ENCODE data around the gene NUFIP2. TPM values are rescaled to one million over a fixed set of nuclear protein-coding genes. Genes with fewer than 3 reads are reported as not detected.
A peak's percentile ranks its signal among the peaks of the same experiment; 100 is the strongest.
"Not testable (repeated sequence)": the region's sequence is repeated elsewhere in the genome, so short reads cannot be mapped to it uniquely, and the experiment has no call there.

NUFIP2 gene
- total and polyA plus RNA-seq, 4 donors: 5.0 to 52.9 (median 29.8) TPM

DNA sequence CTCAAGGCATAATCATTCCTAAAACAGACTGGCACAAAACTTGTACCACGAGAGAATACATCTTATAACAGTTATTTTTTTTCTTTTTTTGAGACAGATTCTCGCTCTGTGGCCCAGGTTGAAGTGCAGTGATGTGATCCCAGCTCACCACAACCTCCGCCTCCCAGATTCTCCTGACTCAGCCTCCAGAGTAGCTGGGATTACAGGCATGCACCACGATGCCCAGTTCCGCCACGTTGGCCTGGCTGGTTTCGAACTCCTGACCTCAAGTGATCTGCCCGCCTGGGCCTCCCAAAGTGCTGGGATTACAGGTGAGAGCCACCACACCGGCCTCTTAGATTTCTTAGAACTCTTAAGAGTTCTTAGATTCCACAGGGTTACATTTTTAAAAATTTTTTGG is 4.1 kb downstream of the NUFIP2 start:
- H3K27ac ChIP-seq (ENCODE audit: low read depth in 1 of 2, low read length in 2 of 2): no peak overlapping the region

DNA sequence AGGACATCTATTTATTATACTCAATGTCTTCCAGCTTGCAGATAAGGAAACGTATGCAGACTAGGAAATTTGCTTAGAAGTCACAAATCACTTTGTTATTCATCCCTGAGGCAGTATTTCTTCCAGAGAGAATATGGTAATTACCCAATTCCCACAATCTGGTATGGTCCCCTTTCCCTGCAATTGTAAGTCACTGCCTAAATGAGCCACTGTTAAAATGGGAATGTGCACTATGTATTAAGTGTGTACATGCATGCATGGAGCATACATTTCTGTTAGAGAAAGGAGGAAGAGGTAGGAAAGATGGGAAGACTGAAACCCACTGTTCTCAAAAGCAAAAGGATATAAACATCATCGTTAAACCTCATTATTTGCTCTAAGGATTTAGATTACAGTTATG is 10.0 kb downstream of the NUFIP2 start:
- Histone ChIP-seq H3K9me3 (ENCODE audit: control insufficient read depth, low read length) (no peaks in the 10 kb centered on the region), H3K4me3 (ENCODE audit: low read length in 2 of 2) (no peak overlapping the region), H3K36me3 (ENCODE audit: control insufficient read depth in 1 of 2, insufficient read depth in 2 of 2, low read length in 1 of 2) (peaks cover 5 to 11% of the 10 kb centered on the region in 2 donors), H3K4me1 (ENCODE audit: control insufficient read depth in 1 of 2, insufficient read depth in 2 of 2, low read length in 2 of 2) (peaks cover 4 to 5% of the 10 kb centered on the region in 2 donors), H3K27me3 (ENCODE audit: control insufficient read depth in 1 of 2, insufficient read depth in 2 of 2, low read length in 1 of 2) (no peaks in the 10 kb centered on the region), H3K27ac (ENCODE audit: low read depth in 1 of 2, low read length in 2 of 2) (no peak overlapping the region)
- WGBS, 2 donors: 42 to 49% methylated on average over 2 of the region's 2 CpGs
- intact Hi-C loops (cut with DNase I): no loop called here
- DNase-seq (no peak), ATAC-seq (ENCODE audit: low FRiP score) (no peak)

More for the DNA sequence above, 4.1 kb downstream of the NUFIP2 start:
- Histone ChIP-seq H3K4me3 (ENCODE audit: low read length in 2 of 2) (no peak overlapping the region), H3K9me3 (ENCODE audit: control insufficient read depth, low read length) (no peaks in the 10 kb centered on the region), H3K27me3 (ENCODE audit: control insufficient read depth in 1 of 2, insufficient read depth in 2 of 2, low read length in 1 of 2) (peaks cover 0 to 1% of the 10 kb centered on the region in 2 donors), H3K4me1 (ENCODE audit: control insufficient read depth in 1 of 2, insufficient read depth in 2 of 2, low read length in 2 of 2) (no peaks in the 10 kb centered on the region), H3K36me3 (ENCODE audit: control insufficient read depth in 1 of 2, insufficient read depth in 2 of 2, low read length in 1 of 2) (peaks cover 5 to 6% of the 10 kb centered on the region in 2 donors)
- WGBS, 2 donors: 73% methylated on average over 9 of the region's 9 CpGs
- no peak for ATAC-seq (ENCODE audit: low FRiP score)
- peak in 1 of 2 donors; percentile 38 for DNase-seq
- intact Hi-C loops (cut with DNase I): loop anchor here (5.0 kb wide), 4 partner anchors 33 to 143 kb away; no protein-coding TSS in a partner anchor

DNA sequence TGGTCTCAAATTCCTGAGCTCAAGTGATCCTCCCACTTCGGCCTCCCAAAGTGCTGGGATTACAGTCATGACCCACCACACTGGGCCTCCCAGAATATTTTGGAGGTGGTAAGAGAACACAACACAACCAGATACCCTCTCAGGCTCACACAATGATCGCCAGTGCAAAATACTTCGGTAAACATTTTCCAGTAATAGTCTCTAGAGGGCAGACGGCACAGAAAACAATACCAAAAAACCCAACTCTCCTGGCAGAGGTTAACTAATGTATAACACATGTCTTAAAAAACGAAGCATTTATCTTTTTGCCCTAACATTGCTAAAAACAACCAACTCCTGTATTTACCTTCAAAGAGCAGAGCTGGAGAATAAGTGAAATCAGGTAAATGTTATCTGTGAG is 10.5 kb downstream of the NUFIP2 start:
- Histone ChIP-seq H3K27me3 (ENCODE audit: control insufficient read depth in 1 of 2, insufficient read depth in 2 of 2, low read length in 1 of 2) (no peaks in the 10 kb centered on the region), H3K4me3 (ENCODE audit: low read length in 2 of 2) (no peak overlapping the region), H3K36me3 (ENCODE audit: control insufficient read depth in 1 of 2, insufficient read depth in 2 of 2, low read length in 1 of 2) (peaks cover 5 to 11% of the 10 kb centered on the region in 2 donors), H3K4me1 (ENCODE audit: control insufficient read depth in 1 of 2, insufficient read depth in 2 of 2, low read length in 2 of 2) (peaks cover 4 to 5% of the 10 kb centered on the region in 2 donors), H3K27ac (ENCODE audit: low read depth in 1 of 2, low read length in 2 of 2) (no peak overlapping the region), H3K9me3 (ENCODE audit: control insufficient read depth, low read length) (no peaks in the 10 kb centered on the region)
- intact Hi-C loops (cut with DNase I): no loop called here
- DNase-seq (no peak), ATAC-seq (ENCODE audit: low FRiP score) (no peak)
- WGBS, 2 donors: 45 to 51% methylated on average over 5 of the region's 5 CpGs

DNA sequence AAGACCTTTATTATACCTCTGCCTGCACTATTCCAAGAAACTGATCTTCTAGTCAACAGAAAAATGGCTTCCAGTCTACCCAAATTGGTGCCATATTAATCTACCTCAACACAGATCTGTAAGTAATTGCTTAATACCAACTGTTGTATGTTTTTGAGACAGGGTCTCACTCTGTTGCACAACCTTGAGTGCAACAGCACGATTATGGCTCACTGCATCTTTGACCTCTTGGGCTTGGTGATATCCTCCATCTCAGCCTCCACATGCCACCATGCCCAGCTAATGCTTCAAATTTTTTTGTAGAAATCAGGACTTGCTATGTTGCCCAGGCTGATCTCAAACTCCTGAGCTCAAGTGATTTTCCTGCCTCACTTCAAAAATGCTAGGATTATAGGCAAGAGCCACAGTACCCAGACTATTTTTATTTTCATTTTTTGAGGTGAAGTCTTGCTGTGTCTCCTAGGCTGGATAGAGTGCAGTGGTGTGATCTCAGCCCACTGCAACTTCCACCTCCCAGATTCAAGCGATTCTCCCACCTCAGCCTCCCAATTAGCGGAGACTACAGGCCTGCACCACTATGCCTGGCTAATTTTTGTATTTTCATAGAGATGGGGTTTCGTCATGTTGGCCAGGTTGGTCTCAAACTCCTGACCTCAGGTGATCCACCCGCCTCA is 14.4 kb downstream of the NUFIP2 start:
- Histone ChIP-seq H3K4me3 (ENCODE audit: low read length in 2 of 2) (no peak overlapping the region), H3K4me1 (ENCODE audit: control insufficient read depth in 1 of 2, insufficient read depth in 2 of 2, low read length in 2 of 2) (peaks cover 4 to 5% of the 10 kb centered on the region in 2 donors), H3K36me3 (ENCODE audit: control insufficient read depth in 1 of 2, insufficient read depth in 2 of 2, low read length in 1 of 2) (peaks cover 0 to 5% of the 10 kb centered on the region in 2 donors), H3K27me3 (ENCODE audit: control insufficient read depth in 1 of 2, insufficient read depth in 2 of 2, low read length in 1 of 2) (no peaks in the 10 kb centered on the region), H3K9me3 (ENCODE audit: control insufficient read depth, low read length) (no peaks in the 10 kb centered on the region), H3K27ac (ENCODE audit: low read depth in 1 of 2, low read length in 2 of 2) (no peak overlapping the region)
- no peak for ATAC-seq (ENCODE audit: low FRiP score)
- no peak for DNase-seq
- intact Hi-C loops (cut with DNase I): no loop called here
- WGBS, 2 donors: 78 to 86% methylated on average over 5 of the region's 5 CpGs

DNA sequence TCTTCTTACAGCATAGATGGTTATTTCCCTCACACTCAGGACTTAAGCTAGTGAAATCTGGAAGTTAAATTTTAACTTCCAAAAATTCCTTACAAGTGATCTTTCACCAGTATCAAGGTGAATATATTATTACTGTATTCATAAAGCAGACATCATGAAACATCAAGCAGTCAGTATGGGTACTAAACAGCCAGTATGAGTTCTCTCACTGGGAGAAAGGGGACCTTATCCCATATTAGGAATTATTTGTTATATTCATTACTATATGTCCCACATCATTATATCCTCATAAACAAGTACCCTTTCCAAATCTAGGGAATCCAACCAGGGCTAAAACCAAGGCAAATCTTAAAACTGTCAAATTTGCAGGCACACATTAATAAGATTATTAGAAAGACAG is 15.3 kb downstream of the NUFIP2 start:
- Histone ChIP-seq H3K27me3 (ENCODE audit: control insufficient read depth in 1 of 2, insufficient read depth in 2 of 2, low read length in 1 of 2) (no peaks in the 10 kb centered on the region), H3K4me3 (ENCODE audit: low read length in 2 of 2) (no peak overlapping the region), H3K4me1 (ENCODE audit: control insufficient read depth in 1 of 2, insufficient read depth in 2 of 2, low read length in 2 of 2) (peaks cover 2% of the 10 kb centered on the region in 2 donors), H3K9me3 (ENCODE audit: control insufficient read depth, low read length) (no peaks in the 10 kb centered on the region), H3K36me3 (ENCODE audit: control insufficient read depth in 1 of 2, insufficient read depth in 2 of 2, low read length in 1 of 2) (peaks cover 3 to 5% of the 10 kb centered on the region in 2 donors), H3K27ac (ENCODE audit: low read depth in 1 of 2, low read length in 2 of 2) (no peak overlapping the region)
- DNase-seq: no peak
- ATAC-seq (ENCODE audit: low FRiP score): no peak
- intact Hi-C loops (cut with DNase I): no loop called here

DNA sequence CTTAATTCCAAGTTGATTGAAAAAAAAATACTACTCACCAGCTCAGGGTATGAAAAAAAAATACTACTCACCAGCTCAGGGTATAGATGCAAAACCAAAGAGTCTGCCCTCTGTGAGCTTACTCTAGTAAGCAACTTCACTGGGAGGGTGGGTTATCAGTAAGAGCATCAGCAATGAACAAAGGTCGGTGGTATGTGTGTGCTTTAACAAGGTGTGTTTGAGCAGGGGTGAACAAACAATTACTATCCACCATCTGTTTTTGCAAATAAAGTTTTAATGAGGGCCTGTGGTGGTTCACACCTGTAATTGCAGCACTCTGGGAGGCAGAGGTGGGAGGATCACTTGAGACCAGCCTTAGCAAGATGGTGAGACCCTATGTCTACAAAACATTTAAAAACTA is 20.0 kb downstream of the NUFIP2 start:
- Histone ChIP-seq H3K27ac (ENCODE audit: low read depth in 1 of 2, low read length in 2 of 2) (no peak overlapping the region), H3K4me1 (ENCODE audit: control insufficient read depth in 1 of 2, insufficient read depth in 2 of 2, low read length in 2 of 2) (no peaks in the 10 kb centered on the region), H3K27me3 (ENCODE audit: control insufficient read depth in 1 of 2, insufficient read depth in 2 of 2, low read length in 1 of 2) (no peaks in the 10 kb centered on the region), H3K4me3 (ENCODE audit: low read length in 2 of 2) (no peak overlapping the region), H3K9me3 (ENCODE audit: control insufficient read depth, low read length) (no peaks in the 10 kb centered on the region), H3K36me3 (ENCODE audit: control insufficient read depth in 1 of 2, insufficient read depth in 2 of 2, low read length in 1 of 2) (peaks cover 3% of the 10 kb centered on the region in 2 donors)
- WGBS, 2 donors: 77 to 87% methylated on average over 1 of the region's 1 CpG
- DNase-seq: no peak
- intact Hi-C loops (cut with DNase I): no loop called here
- no peak for ATAC-seq (ENCODE audit: low FRiP score)

DNA sequence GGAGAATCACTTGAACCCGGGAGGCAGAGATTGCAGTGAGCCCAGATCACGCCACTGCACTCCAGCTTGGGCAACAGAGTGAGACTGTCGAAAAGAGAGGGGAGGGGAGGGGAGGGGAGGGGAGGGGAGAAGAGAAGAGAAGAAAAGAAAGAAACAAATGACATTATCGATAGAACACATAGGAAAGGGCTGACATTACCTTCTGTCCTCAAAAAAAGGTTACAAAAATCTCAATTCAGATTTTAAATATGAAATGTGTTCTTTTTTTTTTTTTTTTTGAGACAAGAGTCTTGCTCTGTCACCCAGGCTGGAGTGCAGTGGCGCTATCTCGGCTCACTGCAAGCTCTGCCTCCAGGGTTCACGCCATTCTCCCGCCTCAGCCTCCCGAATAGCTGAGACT is 22.0 kb downstream of the NUFIP2 start:
- 94 to 95% methylated on average over 7 to 9 of the region's 9 CpGs for WGBS, 2 donors
- H3K36me3 ChIP-seq (ENCODE audit: control insufficient read depth in 1 of 2, insufficient read depth in 2 of 2, low read length in 1 of 2); intact Hi-C loops (cut with DNase I); ATAC-seq (ENCODE audit: low FRiP score); H3K27me3 ChIP-seq (ENCODE audit: control insufficient read depth in 1 of 2, insufficient read depth in 2 of 2, low read length in 1 of 2); H3K9me3 ChIP-seq (ENCODE audit: control insufficient read depth, low read length); H3K4me3 ChIP-seq (ENCODE audit: low read length in 2 of 2); DNase-seq; H3K27ac ChIP-seq (ENCODE audit: low read depth in 1 of 2, low read length in 2 of 2); H3K4me1 ChIP-seq (ENCODE audit: control insufficient read depth in 1 of 2, insufficient read depth in 2 of 2, low read length in 2 of 2): not testable (repeated sequence)

DNA sequence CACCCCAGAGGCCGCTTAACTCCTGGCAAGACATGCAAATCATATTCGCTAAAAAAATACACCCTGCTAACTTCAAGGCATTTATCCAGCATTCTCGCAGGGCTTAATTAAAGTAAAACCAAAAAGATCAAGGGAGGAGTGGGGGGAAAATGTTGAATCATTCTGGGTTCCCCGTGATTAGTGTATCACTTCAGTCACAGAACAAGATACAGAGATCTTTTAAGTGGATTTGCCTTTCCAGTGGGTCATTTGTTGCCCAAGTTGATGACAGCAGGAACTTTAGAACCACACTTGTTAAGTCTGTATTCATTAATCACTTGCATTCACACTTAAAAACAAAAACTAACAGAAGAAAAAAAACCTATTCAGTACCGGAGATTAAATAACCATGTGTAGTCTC is 30.0 kb downstream of the NUFIP2 start:
- no peak for DNase-seq
- 42 to 44% methylated on average over 5 of the region's 5 CpGs for WGBS, 2 donors
- Histone ChIP-seq H3K27ac (ENCODE audit: low read depth in 1 of 2, low read length in 2 of 2) (no peak overlapping the region), H3K4me1 (ENCODE audit: control insufficient read depth in 1 of 2, insufficient read depth in 2 of 2, low read length in 2 of 2) (no peaks in the 10 kb centered on the region), H3K4me3 (ENCODE audit: low read length in 2 of 2) (no peak overlapping the region), H3K9me3 (ENCODE audit: control insufficient read depth, low read length) (no peaks in the 10 kb centered on the region), H3K27me3 (ENCODE audit: control insufficient read depth in 1 of 2, insufficient read depth in 2 of 2, low read length in 1 of 2) (no peaks in the 10 kb centered on the region), H3K36me3 (ENCODE audit: control insufficient read depth in 1 of 2, insufficient read depth in 2 of 2, low read length in 1 of 2) (peaks cover 0 to 1% of the 10 kb centered on the region in 2 donors)
- intact Hi-C loops (cut with DNase I): no loop called here
- no peak for ATAC-seq (ENCODE audit: low FRiP score)

DNA sequence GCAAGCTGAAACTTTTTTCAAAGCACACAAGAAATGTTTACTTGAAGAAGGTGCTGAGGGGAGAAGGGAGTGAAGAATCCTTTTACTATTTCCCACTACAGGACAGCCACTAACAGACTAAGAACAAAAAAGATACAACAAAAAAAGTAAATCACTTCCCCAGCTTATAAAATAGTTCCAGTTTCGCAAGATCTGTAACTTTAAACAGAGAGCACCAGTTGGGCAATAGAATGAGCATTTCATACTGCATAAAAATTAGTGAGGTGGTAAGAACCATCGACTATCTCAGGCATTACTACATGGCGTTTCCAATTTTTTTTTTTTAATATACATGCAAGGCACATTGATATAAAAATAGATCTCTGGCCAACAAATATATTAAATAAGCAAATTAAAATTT is 36.2 kb downstream of the NUFIP2 start:
- Histone ChIP-seq H3K4me1 (ENCODE audit: control insufficient read depth in 1 of 2, insufficient read depth in 2 of 2, low read length in 2 of 2) (peaks cover 0 to 2% of the 10 kb centered on the region in 2 donors), H3K9me3 (ENCODE audit: control insufficient read depth, low read length) (no peaks in the 10 kb centered on the region), H3K27me3 (ENCODE audit: control insufficient read depth in 1 of 2, insufficient read depth in 2 of 2, low read length in 1 of 2) (no peaks in the 10 kb centered on the region), H3K36me3 (ENCODE audit: control insufficient read depth in 1 of 2, insufficient read depth in 2 of 2, low read length in 1 of 2) (no peaks in the 10 kb centered on the region), H3K27ac (ENCODE audit: low read depth in 1 of 2, low read length in 2 of 2) (peak overlapping the region in 1 of 2 donors; percentile 15), H3K4me3 (ENCODE audit: low read length in 2 of 2) (no peak overlapping the region)
- 50 to 57% methylated on average over 3 of the region's 3 CpGs for WGBS, 2 donors
- ATAC-seq (ENCODE audit: low FRiP score) (no peak), DNase-seq (no peak)
- intact Hi-C loops (cut with DNase I): loop anchor here in 1 of 2 donors (5.0 kb wide), 1 partner anchor 35 kb away; the partner anchor contains the start of gene NUFIP2

Data from aorta (tissue), 5 donors.